ENCODE data around the gene ZMYM4. TPM values are rescaled to one million over a fixed set of nuclear protein-coding genes. Genes with fewer than 3 reads are reported as not detected.

Gene ZMYM4
- total RNA-seq, 1 experiment from 2014 or later = 66.0 TPM

GRCh38 chr1:35345439-35345981 lies 77.0 kb downstream of the ZMYM4 start:
- TF ChIP-seq CTCF (conservative IDR thresholded peaks at IDR 0.05) = peak; percentile 54
- Mint-ChIP-seq H3K4me3 (no peak overlapping the region), H3K4me1 (no peaks in the 10 kb centered on the region), H3K27ac (no peak overlapping the region), H3K36me3 (ENCODE audit: insufficient read depth in 1 of 3, low read depth in 3 of 3) (0 out of 7 replicates have a peak, but pooled peaks cover 0 to 2% (median 0%) of the 10 kb centered on the region in 3 experiments), H3K27me3 (ENCODE audit: low read depth) (no peaks in the 10 kb centered on the region), H3K9me3 (no peaks in the 10 kb centered on the region)
- no peak overlapping the region for H3K56ac ChIP-seq (ENCODE audit: insufficient read length, low read depth, low read length)
- no peak overlapping the region for H3K27ac ChIP-seq (ENCODE audit: insufficient read length, low read depth, low read length)
- H2BK12ac ChIP-seq (ENCODE audit: insufficient read length, low read depth, low read length) = no peak overlapping the region
- H2BK20ac ChIP-seq (ENCODE audit: low read depth, low read length, poor library complexity, severe bottlenecking) = no peak overlapping the region
- H2BK15ac ChIP-seq (ENCODE audit: low read depth, low read length) = no peak overlapping the region
- no peak overlapping the region for H2BK120ac ChIP-seq (ENCODE audit: low read depth, low read length, poor library complexity, severe bottlenecking)
- DNase-seq = peak; percentile 50
- H3K79me1 ChIP-seq (ENCODE audit: insufficient read depth, low read depth, low read length, poor library complexity, severe bottlenecking) = no peaks in the 10 kb centered on the region
- no peak overlapping the region for H3K14ac ChIP-seq (ENCODE audit: insufficient read depth, low read length)
- H3K79me2 ChIP-seq (ENCODE audit: insufficient read depth, low read length) = no peaks in the 10 kb centered on the region; the same call in 1 of the 2 replicates
- WGBS (ENCODE audit: extremely low coverage, insufficient read length, low lambda C conversion rate) = no CpG with 5 or more reads among the region's 13 CpGs
- H4K5ac ChIP-seq (ENCODE audit: insufficient read length, low read depth, low read length) = no peak overlapping the region
- H3K9ac ChIP-seq (ENCODE audit: extremely low read depth, insufficient read length, low read length) = no peak overlapping the region
- H4K91ac ChIP-seq (ENCODE audit: insufficient read length, low read depth, low read length) = no peak overlapping the region
- no peak overlapping the region for H2BK5ac ChIP-seq (ENCODE audit: insufficient read length, low read length)
- H3K4me2 ChIP-seq (ENCODE audit: insufficient read depth, insufficient read length, low read length) = no peak overlapping the region
- H3K27me3 ChIP-seq (ENCODE audit: insufficient read depth, low read length) = no peaks in the 10 kb centered on the region
- no peaks in the 10 kb centered on the region for H3K23me2 ChIP-seq (ENCODE audit: insufficient read length, low read depth, low read length, poor library complexity, severe bottlenecking)
- H3T11ph ChIP-seq (ENCODE audit: low read length) = no peak overlapping the region
- H3K9me3 ChIP-seq (ENCODE audit: control insufficient read depth, low read depth, low read length) = no peaks in the 10 kb centered on the region
- no peaks in the 10 kb centered on the region for H4K20me1 ChIP-seq (ENCODE audit: control insufficient read depth, insufficient read depth, insufficient read length)
- no peak overlapping the region for H2AK5ac ChIP-seq (ENCODE audit: insufficient read length, low read length)
- H3K18ac ChIP-seq (ENCODE audit: insufficient read length, low read depth, low read length) = no peak overlapping the region
- no peak overlapping the region for H4K8ac ChIP-seq (replicated peaks; ENCODE audit: insufficient read length, low read depth, low read length)
- no peak overlapping the region for H3K4ac ChIP-seq (ENCODE audit: low read depth, low read length)
- no peaks in the 10 kb centered on the region for H3K4me1 ChIP-seq (ENCODE audit: insufficient read depth, low read length)
- H2AFZ ChIP-seq (ENCODE audit: low read length) = no peak overlapping the region
- H3K23ac ChIP-seq (ENCODE audit: insufficient read length, low read depth, low read length) = no peak overlapping the region

All from H9 (cell line).